NCI-H345 (cell line): Measurements from ENCODE around the gene TMEM131.

Source experiments
- DNase-seq: peaks from one replicate; lab custom pipeline; 2025; lab: John Stamatoyannopoulos, UW

TMEM131 gene

GRCh38 chr2:97707362-97708047 lies 288.2 kb downstream of the TMEM131 start:
- no peak for DNase-seq

- DNase-seq: no peak
Observed at GRCh38 chr2:97706708-97707345, 288.9 kb downstream of the TMEM131 start.
